Colon (tissue), 2 donors: ENCODE results near the gene SGCD.

Experiments
- FAIRE-seq: peaks from 2 replicates; lab custom pipeline; 2012; peaks lifted over from hg19 to GRCh38; lab: Jason Lieb, UNC
- donor health status: control.
- donor health status: control.

The SGCD gene

DNA sequence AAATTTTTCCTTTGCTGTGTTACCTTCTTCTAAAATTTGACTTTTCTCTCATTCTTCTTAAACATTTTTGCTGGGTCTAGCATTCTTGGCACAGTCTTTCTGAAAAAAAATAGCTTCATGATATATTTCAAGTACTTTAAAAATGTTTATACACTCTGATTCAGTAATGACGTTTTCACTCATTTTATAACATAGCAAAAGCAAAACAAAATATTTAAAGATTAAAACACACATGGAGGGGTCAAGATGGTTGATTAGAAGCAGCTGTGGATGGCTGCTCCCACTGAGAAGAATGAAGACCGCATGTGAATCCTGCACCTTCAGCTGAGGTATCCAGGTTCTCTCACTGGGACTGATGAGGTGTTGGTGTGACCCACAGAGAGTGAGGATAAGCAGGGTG lies 188.2 kb downstream of the SGCD start:
- FAIRE-seq = no peak

DNA sequence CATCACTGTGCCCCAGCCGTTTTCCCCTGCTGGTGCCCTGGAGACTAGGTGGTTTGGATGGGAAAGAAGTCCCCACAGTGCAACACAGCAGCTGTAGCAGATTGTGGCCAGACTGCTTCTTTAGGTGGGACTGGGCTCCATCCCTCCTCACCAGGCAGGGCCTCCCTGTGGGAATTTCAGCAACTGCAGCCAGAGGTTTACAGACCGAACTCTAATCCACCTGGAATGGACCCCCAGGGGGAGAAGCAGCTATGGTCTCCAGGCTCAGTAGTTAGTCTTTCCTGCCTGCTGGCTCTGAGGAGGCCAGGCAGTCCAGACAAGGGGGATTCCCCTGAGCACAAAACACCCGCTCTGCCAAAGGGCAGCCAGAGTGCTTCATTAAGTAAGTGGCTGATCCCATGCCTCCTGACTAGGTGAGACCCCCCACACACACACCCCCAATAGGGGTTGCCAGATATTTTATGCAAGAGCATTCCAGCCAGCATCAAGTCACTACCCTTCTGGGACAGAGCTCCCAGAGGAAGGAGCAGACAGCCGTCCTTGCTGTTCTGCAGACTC lies 188.9 kb downstream of the SGCD start:
- FAIRE-seq = no peak

DNA sequence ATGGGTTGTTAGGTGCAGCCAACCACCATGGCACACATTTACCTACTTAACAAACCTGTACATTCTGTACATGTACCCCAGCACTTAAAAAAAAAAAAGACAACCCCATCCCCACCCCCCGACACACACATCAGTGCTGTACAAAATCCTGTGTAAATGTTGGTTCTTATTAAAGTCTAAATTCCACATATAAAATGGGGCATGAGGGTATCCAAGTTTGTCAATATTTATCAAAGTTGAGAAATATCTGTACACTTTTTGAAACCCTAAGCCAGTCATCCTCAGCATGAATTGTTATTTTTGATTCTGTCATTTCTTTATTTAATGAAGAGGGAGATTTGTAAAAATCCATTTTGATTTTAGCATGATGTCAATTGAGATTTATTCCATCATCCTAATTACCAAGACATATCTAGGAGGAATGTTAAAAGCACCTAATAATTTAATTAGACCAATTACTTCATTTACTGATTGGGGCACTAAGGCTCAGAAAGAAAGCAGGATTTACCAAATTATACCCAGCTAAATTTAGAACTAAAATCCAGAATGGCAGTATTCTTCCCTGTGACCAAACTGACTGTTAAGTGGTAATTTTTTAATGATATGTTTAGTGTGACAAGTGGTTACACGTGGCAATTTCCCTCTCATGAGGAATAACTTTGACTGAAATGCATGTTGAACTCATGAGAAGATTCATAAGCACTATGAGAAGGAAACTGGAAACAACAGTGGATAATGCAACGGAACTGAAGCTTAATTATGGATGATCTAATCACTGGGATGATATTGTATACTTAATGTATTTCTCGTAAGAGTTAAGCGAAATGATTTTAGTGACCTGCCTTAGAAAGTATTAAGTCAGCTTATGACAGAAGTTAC lies 195.9 kb downstream of the SGCD start:
- no peak for FAIRE-seq

DNA sequence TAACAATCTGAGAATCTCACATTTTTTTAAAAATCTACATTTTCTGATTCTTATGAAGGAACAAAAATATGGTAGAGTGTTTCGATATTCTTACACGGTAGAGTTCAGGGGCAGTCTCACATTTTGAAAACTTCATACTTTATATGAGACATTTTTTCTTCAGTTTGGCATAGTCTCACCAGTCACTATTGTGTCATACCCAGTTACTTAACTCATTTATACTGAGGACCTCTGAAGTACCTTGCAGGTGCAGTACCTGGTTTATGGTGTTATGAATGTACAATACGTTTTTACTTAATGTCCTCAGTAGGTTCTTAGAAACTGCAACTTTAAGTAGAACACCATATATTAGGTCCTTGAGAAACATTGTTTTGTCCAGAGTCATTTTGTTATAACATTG lies 196.6 kb downstream of the SGCD start:
- FAIRE-seq = no peak

DNA sequence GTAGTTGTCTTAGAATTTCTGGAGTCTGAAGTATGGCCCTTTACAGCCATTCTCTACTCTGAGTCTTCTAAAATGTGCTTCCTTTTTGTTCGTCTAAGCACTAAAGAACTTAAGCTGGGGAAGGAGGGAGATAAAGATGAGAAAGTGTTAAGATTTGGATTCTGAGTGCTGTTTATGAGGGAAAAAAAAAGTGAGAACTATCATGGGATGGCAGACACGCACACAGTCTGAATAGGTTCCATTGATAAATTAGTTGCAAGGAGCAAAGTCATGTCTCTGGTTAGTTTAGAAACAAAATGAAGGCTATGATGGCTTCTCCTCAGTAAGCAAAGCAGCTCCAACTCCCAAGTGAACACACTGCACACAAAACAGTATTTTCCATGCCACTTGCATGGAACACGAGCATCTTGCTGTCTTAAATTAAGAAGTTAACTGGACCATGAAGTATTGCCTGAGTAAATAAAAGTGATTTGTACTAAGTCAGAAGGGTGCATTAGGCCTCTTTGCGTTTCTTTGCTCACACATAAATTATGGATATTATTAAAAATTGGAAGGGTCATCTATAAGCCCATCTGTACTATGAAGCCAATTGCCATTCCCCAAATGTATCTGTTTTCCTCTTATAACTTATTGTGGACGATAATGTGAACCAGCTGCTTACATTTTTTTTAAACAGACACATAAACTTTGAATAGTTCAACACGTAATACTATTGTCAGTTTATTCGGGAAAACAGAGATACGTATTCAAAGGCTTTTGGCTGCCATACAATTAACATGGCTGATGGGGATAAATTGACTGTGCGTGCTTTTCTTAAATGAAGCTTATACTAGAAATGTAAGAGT lies 199.3 kb downstream of the SGCD start:
- FAIRE-seq = no peak

- no peak for FAIRE-seq
Observed at GRCh38 chr5:156527611-156528010, 200.6 kb downstream of the SGCD start.

- no peak for FAIRE-seq
Observed at GRCh38 chr5:156528673-156529072, 201.7 kb downstream of the SGCD start.

DNA sequence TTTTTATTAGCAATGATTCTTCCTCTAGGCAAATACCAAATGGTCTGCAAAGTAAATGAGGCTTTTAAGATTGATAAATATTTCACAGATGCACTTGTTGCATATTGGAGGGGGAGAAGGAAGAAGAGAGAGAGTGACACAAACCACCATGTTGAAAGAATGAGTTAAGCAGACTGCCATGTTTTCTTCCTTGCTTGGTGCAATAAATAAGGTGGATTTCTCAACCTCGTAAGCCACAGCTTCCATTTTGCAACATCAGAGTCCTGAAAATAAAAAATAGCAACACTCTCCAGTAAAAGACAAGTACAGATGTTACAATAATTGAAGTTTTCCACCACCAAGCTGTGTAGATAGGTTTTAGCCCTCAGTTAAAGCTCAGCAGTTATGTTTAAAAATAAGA lies 202.9 kb downstream of the SGCD start:
- no peak for FAIRE-seq

DNA sequence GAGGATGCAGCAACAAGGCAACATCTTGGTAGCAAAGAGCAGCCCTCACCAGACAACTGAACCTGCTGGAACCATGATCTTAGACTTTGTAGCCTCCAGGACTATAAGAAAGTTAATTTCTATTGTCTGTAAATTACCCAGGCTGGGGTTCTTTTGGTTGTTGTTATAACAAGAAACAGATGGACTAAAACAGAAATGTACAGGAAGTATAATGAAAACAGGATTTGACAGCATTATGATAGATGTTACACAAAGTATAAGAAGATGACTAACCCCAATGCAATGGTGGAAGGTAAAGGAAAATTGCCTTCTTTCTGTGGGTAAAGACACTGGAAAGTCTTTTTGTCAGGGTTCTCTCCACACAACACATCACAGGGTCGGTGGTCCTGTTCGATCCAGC lies 204.2 kb downstream of the SGCD start:
- FAIRE-seq = no peak

DNA sequence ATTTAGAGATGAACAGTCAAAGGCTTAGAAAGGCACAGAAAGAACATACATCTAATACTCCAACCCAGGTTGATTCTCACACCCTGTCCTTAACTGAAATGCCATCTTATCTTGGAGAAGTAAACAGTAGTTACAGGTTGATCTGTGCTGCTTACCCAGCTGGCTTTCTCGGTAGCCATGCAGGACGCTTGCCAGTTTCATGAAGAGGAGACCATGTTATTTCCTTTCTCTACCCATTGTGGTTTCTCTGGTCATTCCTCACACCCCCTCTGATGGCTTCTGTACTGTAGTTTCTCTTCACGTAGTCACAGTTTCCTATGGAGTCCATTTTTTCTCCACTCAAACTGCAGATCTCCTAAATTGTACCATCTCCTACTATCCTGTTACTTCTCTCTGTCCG lies 206.0 kb downstream of the SGCD start:
- no peak for FAIRE-seq

GRCh38 chr5:156534085-156534484 lies 207.1 kb downstream of the SGCD start:
- no peak for FAIRE-seq

DNA sequence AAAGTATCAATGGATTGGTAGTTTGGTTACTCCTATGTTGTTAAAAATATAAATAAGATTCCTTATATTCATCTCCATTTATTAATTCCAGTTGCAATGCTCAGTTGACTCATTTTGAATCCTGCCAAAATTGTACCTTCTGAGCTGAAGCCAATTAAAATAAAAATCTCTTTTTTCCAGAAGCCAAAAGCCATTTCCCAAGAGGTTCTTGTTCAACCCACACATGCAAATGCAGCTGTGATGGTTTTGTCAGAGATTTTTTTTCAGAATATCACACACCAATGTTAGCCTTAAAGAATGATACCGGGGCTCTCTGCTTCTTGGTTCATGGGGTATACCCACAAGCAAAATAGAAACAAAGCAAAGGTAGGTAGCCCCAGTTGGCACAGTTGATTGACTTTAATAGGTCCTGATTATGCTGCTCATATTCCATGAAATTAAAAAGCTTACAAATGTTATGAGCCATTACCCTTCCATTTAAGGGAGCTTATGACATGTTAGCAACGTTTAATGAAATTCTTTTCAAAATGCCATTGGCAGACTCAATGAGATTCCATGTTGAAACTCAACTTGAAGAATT lies 208.0 kb downstream of the SGCD start:
- FAIRE-seq = no peak

DNA sequence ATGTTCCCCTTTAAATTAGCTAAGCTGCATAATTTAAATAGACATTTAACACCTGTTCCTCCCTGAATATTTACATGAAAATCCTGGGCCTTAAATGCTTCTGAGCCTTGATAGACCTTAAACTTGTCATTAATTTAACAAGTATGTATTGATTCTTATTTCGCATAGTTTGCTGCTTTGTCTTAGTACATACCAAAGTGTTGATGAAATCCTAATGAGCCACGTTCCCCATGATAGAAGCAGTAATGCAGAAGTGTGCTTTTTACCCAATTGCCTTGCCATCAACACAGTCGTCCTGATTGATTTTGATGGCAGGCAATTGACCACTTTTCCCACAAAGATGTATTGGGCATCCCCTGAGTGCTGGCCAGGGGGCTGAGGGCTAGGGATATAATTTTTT lies 213.5 kb downstream of the SGCD start:
- FAIRE-seq = no peak

- no peak for FAIRE-seq
Observed at GRCh38 chr5:156541582-156541981, 214.6 kb downstream of the SGCD start.

- no peak for FAIRE-seq
Observed at GRCh38 chr5:156543348-156544145, 216.6 kb downstream of the SGCD start.

DNA sequence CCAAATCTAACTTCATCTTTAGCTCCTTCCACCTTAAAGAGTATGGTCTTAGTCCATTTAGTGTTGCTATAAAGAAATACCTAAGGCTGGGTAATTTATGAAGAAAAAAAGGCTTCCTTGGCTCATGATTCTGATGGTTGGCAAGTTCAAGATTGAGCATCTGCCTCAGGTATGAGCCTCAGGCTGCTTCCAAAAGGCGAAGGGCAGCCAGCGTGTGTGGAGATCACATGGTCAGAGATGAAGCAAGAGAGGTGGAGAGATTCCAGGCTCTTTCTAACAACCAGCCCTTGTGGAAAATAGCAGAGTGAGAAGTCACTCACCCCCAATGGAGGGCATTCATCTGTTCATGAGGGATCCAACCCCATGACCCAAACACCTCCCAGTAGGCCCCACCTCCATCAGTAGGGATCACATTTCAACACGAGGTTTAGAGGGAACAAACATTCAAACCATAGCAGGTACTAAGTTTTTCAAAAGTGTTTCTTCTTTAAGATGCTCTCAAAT lies 225.9 kb downstream of the SGCD start:
- no peak for FAIRE-seq

- FAIRE-seq = no peak
Observed at GRCh38 chr5:156556666-156557406, 229.9 kb downstream of the SGCD start.

DNA sequence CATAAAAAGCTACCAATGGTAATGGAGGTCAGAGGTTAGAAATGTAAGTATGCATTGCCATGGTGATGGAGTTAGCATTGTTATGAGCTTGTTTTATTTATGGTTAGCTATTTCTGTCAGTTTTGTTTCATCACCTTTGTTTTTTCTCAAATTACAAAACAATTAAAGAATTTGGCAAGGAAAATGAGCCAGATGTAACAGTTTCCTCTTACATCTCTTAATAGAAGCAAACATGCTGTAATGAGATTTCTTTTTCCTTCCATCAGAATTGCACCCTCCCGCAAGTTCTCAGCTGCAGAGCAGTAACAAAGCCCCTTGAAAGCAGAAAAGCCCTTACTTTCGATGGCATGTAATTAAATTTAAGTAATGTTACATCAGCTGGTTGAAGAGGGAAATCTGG lies 233.0 kb downstream of the SGCD start:
- FAIRE-seq = no peak

GRCh38 chr5:156561651-156562050 lies 234.7 kb downstream of the SGCD start:
- no peak for FAIRE-seq

- FAIRE-seq = no peak
Observed at GRCh38 chr5:156570615-156571014, 243.7 kb downstream of the SGCD start.

- FAIRE-seq = no peak
Observed at GRCh38 chr5:156581725-156582124, 254.8 kb downstream of the SGCD start.
